GM23338 (cell line): Measurements from ENCODE around the gene DPYD. TPM values are rescaled to one million over a fixed set of nuclear protein-coding genes. Genes with fewer than 3 reads are reported as not detected.

ENCODE experiments used
- ATAC-seq: fragments of 200-7000 bp; cut with Tn5 transposase; 3 replicates; pipeline ENCODE4 v1.9.1; 2020
- DNase-seq: peaks from one replicate; pipeline ENCODE4 v3.0.0-alpha.2; 2015; ENCODE audit warnings: low spot score
- H2AFZ ChIP-seq: fragments of 200-600 bp; sonication (generic); 2 replicates; pipeline ENCODE4 v1.8.0; 2016; ENCODE audit warnings: antibody characterized with exemption, mild to moderate bottlenecking, moderate library complexity
- H3F3A ChIP-seq: fragments of 200-600 bp; sonication (generic); replicated peaks from 2 replicates; pipeline ENCODE4 v1.8.0; 2017; ENCODE audit warnings: antibody characterized with exemption, mixed run types, low read depth
- H3K27ac ChIP-seq: fragments of 200-600 bp; sonication (generic); 2 replicates; pipeline ENCODE4 v1.6.1; 2016; ENCODE audit warnings: low read depth
- H3K27me3 ChIP-seq: fragments of 200-600 bp; sonication (generic); 2 replicates; pipeline ENCODE4 v1.8.0; 2016; ENCODE audit warnings: mild to moderate bottlenecking, mixed run types, moderate library complexity; ENCODE audit not compliant: insufficient read depth
- H3K36me3 ChIP-seq: fragments of 200-600 bp; sonication (generic); 2 replicates; pipeline ENCODE4 v1.8.0; 2016; ENCODE audit warnings: mild to moderate bottlenecking; ENCODE audit not compliant: insufficient read depth
- H3K4me1 ChIP-seq: fragments of 200-600 bp; sonication (generic); 2 replicates; pipeline ENCODE4 v1.8.0; 2016; ENCODE audit warnings: mild to moderate bottlenecking, moderate library complexity; ENCODE audit not compliant: insufficient read depth
- H3K4me2 ChIP-seq: fragments of 200-600 bp; sonication (generic); 2 replicates; pipeline ENCODE4 v1.7.1; 2017; ENCODE audit warnings: mixed run types
- H3K4me3 ChIP-seq: fragments of 200-600 bp; sonication (generic); 2 replicates; pipeline ENCODE4 v1.6.1; 2016; ENCODE audit warnings: mixed run types
- H3K79me2 ChIP-seq: fragments of 200-600 bp; sonication (generic); replicated peaks from 2 replicates; pipeline ENCODE4 v1.8.0; 2017; ENCODE audit warnings: mild to moderate bottlenecking; ENCODE audit not compliant: insufficient read depth
- H3K9me2 ChIP-seq: fragments of 200-600 bp; sonication (generic); 2 replicates; pipeline ENCODE4 v1.8.0; 2017; ENCODE audit not compliant: insufficient read depth
- H4K20me1 ChIP-seq: fragments of 200-600 bp; sonication (generic); replicated peaks from 2 replicates; pipeline ENCODE4 v1.8.0; 2017; ENCODE audit warnings: mild to moderate bottlenecking; ENCODE audit not compliant: insufficient read depth
- H3K27ac Mint-ChIP-seq: 2 replicates; pipeline ENCODE4 v1.8.0; 2020; ENCODE audit warnings: inconsistent platforms, mild to moderate bottlenecking, moderate library complexity, mixed read lengths
- H3K27me3 Mint-ChIP-seq: 3 replicates; pipeline ENCODE4 v1.8.0; 2022; ENCODE audit warnings: low read depth, mild to moderate bottlenecking, moderate library complexity, mixed read lengths, inconsistent platforms; ENCODE audit not compliant: insufficient read depth, poor library complexity
- H3K36me3 Mint-ChIP-seq: 3 replicates; pipeline ENCODE4 v1.8.0; 2021; ENCODE audit warnings: low read depth, mild to moderate bottlenecking, inconsistent platforms, moderate library complexity, mixed read lengths
- H3K4me1 Mint-ChIP-seq: 3 replicates; pipeline ENCODE4 v1.8.0; 2020; ENCODE audit warnings: mild to moderate bottlenecking, inconsistent platforms, mixed read lengths
- H3K4me3 Mint-ChIP-seq: 3 replicates; pipeline ENCODE4 v1.8.0; 2021; ENCODE audit warnings: moderate library complexity, mild to moderate bottlenecking, inconsistent platforms, mixed read lengths
- H3K9me3 Mint-ChIP-seq: 3 replicates; pipeline ENCODE4 v1.8.0; 2020; ENCODE audit warnings: moderate library complexity, mild to moderate bottlenecking, inconsistent platforms, mixed read lengths
- CTCF ChIP-seq, 2 experiments: fragments of 200-600 bp in 1 of 2; sonication (generic) in 1 of 2; conservative IDR thresholded peaks; 2 replicates each; pipeline versions ENCODE4 v1.5.1 to v1.6.1; 2016 to 2017; ENCODE audit warnings: antibody characterized with exemption in 2 of 2, low read depth in 2 of 2, mild to moderate bottlenecking in 2 of 2, moderate library complexity in 1 of 2
- ETS1 ChIP-seq: IDR thresholded peaks from 2 replicates; pipeline ENCODE4 v1.6.1; 2016; ENCODE audit warnings: antibody characterized with exemption
- EZH2 ChIP-seq: fragments of 200-600 bp; sonication (generic); IDR thresholded peaks from one replicate; pipeline ENCODE4 v1.8.0; 2017; ENCODE audit warnings: antibody characterized with exemption, mild to moderate bottlenecking, low read depth; ENCODE audit not compliant: unreplicated experiment
- JUNB ChIP-seq: IDR thresholded peaks from one replicate; pipeline ENCODE4 v1.6.1; 2016; ENCODE audit warnings: antibody characterized with exemption; ENCODE audit not compliant: unreplicated experiment
- NANOG ChIP-seq: IDR thresholded peaks from 2 replicates; pipeline ENCODE4 v1.6.1; 2016; ENCODE audit warnings: antibody characterized with exemption, borderline replicate concordance
- POLR2AphosphoS5 ChIP-seq: IDR thresholded peaks from 2 replicates; pipeline ENCODE4 v1.6.1; 2016; ENCODE audit warnings: antibody characterized with exemption, low read depth
- ZNF114 ChIP-seq: fragments of 250-450 bp; sonication (Bioruptor Pico); IDR thresholded peaks from 2 replicates; pipeline ENCODE4 v1.5.0; 2020; ENCODE audit warnings: mild to moderate bottlenecking, moderate library complexity
- ZNF331 ChIP-seq: fragments of 250-450 bp; sonication (Bioruptor Pico); IDR thresholded peaks from 2 replicates; pipeline ENCODE4 v1.5.0; 2020; ENCODE audit warnings: low read depth, mild to moderate bottlenecking, moderate library complexity
- polyA plus RNA-seq: library from polyadenylated mRNA; unstranded; fragments of >200 nt; fragmentation: Nextera tagmentation; extraction: Ambion mirVana; gene quantifications from 2 replicates; pipeline ENCODE4 v1.2.1, GENCODE V29; 2016
- total RNA-seq: library from RNA; depleted of rRNA; stranded (reverse); fragments of >200 nt; shearing (Covaris generic); gene quantifications from 2 replicates; pipeline ENCODE4 v1.2.3, GENCODE V29; 2014
- TF ChIP-seq, protein P1 (sequence below): fragments of 250-450 bp; sonication (Bioruptor Pico); IDR thresholded peaks from 2 replicates; pipeline ENCODE4 v1.5.0; 2020; ENCODE audit warnings: mild to moderate bottlenecking, moderate library complexity
- TF ChIP-seq, protein P2 (sequence below): IDR thresholded peaks from one replicate; pipeline ENCODE4 v1.6.1; 2018; ENCODE audit warnings: antibody characterized with exemption; ENCODE audit not compliant: unreplicated experiment

The DPYD gene
- total and polyA plus RNA-seq, 2 experiments from 2014 or later = 0.50 to 1.6 TPM

DNA sequence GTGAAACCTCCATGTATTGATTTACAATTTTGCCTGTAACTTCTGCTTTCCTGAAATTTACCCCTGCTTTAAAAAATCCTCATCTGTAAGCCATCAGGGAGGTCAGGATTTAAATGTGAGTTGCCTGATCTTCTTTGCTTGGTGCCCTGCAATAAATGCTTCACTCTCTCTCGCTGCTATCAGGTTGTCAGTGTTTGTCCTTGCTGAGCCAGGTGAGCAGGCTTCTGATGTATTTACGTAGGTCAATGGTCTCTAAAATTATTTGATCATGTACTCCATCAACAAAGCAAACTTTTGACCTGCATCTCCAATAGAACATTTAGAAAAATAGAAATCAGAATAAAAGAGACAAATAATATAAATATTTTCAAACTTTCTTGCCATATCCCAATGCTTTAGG lies 453.4 kb downstream of the DPYD start:
- Histone ChIP-seq H3K27ac (no peak overlapping the region), H3F3A (no peaks in the 10 kb centered on the region), H3K4me3 (no peak overlapping the region), H3K36me3 (no peaks in the 10 kb centered on the region; the same call in 1 of the 2 replicates), H3K9me2 (no peaks in the 10 kb centered on the region), H3K79me2 (no peaks in the 10 kb centered on the region), H3K4me1 (no peaks in the 10 kb centered on the region), H4K20me1 (no peaks in the 10 kb centered on the region), H2AFZ (peak overlapping the region; percentile 24; the same call in 1 of the 2 replicates), H3K4me2 (no peak overlapping the region), H3K27me3 (no peaks in the 10 kb centered on the region)
- H3K36me3 Mint-ChIP-seq = peaks cover 24% of the 10 kb centered on the region
- DNase-seq = no peak
- peak overlapping the region; percentile 16; the same call in 1 of the 2 replicates for H3K27ac Mint-ChIP-seq
- H3K27me3 Mint-ChIP-seq = peaks cover 1% of the 10 kb centered on the region
- TF ChIP-seq NANOG (no peak), ZNF114 (CRISPR knock-in tag) (no peak), ZNF331 (CRISPR knock-in tag) (no peak), POLR2AphosphoS5 (no peak), EZH2 (no peak), CTCF (conservative IDR thresholded peaks at IDR 0.05; ENCODE audit: low read depth in 2 of 2) (no peak), JUNB (no peak), ETS1 (no peak)
- TF ChIP-seq, protein P1, sequence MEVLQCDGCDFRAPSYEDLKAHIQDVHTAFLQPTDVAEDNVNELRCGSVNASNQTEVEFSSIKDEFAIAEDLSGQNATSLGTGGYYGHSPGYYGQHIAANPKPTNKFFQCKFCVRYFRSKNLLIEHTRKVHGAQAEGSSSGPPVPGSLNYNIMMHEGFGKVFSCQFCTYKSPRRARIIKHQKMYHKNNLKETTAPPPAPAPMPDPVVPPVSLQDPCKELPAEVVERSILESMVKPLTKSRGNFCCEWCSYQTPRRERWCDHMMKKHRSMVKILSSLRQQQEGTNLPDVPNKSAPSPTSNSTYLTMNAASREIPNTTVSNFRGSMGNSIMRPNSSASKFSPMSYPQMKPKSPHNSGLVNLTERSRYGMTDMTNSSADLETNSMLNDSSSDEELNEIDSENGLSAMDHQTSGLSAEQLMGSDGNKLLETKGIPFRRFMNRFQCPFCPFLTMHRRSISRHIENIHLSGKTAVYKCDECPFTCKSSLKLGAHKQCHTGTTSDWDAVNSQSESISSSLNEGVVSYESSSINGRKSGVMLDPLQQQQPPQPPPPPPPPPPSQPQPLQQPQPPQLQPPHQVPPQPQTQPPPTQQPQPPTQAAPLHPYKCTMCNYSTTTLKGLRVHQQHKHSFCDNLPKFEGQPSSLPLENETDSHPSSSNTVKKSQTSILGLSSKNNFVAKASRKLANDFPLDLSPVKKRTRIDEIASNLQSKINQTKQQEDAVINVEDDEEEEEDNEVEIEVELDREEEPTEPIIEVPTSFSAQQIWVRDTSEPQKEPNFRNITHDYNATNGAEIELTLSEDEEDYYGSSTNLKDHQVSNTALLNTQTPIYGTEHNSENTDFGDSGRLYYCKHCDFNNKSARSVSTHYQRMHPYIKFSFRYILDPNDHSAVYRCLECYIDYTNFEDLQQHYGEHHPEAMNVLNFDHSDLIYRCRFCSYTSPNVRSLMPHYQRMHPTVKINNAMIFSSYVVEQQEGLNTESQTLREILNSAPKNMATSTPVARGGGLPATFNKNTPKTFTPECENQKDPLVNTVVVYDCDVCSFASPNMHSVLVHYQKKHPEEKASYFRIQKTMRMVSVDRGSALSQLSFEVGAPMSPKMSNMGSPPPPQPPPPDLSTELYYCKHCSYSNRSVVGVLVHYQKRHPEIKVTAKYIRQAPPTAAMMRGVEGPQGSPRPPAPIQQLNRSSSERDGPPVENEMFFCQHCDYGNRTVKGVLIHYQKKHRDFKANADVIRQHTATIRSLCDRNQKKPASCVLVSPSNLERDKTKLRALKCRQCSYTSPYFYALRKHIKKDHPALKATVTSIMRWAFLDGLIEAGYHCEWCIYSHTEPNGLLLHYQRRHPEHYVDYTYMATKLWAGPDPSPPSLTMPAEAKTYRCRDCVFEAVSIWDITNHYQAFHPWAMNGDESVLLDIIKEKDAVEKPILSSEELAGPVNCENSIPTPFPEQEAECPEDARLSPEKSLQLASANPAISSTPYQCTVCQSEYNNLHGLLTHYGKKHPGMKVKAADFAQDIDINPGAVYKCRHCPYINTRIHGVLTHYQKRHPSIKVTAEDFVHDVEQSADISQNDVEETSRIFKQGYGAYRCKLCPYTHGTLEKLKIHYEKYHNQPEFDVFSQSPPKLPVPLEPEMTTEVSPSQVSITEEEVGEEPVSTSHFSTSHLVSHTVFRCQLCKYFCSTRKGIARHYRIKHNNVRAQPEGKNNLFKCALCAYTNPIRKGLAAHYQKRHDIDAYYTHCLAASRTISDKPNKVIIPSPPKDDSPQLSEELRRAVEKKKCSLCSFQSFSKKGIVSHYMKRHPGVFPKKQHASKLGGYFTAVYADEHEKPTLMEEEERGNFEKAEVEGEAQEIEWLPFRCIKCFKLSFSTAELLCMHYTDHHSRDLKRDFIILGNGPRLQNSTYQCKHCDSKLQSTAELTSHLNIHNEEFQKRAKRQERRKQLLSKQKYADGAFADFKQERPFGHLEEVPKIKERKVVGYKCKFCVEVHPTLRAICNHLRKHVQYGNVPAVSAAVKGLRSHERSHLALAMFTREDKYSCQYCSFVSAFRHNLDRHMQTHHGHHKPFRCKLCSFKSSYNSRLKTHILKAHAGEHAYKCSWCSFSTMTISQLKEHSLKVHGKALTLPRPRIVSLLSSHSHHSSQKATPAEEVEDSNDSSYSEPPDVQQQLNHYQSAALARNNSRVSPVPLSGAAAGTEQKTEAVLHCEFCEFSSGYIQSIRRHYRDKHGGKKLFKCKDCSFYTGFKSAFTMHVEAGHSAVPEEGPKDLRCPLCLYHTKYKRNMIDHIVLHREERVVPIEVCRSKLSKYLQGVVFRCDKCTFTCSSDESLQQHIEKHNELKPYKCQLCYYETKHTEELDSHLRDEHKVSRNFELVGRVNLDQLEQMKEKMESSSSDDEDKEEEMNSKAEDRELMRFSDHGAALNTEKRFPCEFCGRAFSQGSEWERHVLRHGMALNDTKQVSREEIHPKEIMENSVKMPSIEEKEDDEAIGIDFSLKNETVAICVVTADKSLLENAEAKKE = no peak
- TF ChIP-seq, protein P2, sequence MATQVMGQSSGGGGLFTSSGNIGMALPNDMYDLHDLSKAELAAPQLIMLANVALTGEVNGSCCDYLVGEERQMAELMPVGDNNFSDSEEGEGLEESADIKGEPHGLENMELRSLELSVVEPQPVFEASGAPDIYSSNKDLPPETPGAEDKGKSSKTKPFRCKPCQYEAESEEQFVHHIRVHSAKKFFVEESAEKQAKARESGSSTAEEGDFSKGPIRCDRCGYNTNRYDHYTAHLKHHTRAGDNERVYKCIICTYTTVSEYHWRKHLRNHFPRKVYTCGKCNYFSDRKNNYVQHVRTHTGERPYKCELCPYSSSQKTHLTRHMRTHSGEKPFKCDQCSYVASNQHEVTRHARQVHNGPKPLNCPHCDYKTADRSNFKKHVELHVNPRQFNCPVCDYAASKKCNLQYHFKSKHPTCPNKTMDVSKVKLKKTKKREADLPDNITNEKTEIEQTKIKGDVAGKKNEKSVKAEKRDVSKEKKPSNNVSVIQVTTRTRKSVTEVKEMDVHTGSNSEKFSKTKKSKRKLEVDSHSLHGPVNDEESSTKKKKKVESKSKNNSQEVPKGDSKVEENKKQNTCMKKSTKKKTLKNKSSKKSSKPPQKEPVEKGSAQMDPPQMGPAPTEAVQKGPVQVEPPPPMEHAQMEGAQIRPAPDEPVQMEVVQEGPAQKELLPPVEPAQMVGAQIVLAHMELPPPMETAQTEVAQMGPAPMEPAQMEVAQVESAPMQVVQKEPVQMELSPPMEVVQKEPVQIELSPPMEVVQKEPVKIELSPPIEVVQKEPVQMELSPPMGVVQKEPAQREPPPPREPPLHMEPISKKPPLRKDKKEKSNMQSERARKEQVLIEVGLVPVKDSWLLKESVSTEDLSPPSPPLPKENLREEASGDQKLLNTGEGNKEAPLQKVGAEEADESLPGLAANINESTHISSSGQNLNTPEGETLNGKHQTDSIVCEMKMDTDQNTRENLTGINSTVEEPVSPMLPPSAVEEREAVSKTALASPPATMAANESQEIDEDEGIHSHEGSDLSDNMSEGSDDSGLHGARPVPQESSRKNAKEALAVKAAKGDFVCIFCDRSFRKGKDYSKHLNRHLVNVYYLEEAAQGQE = no peak
- no peak for ATAC-seq
- H3K4me1 Mint-ChIP-seq = peaks cover under 1% of the 10 kb centered on the region; the same call in 1 of the 3 replicates
- H3K4me3 Mint-ChIP-seq = no peak overlapping the region
- peaks cover 28% of the 10 kb centered on the region for H3K9me3 Mint-ChIP-seq
